Kidney (tissue), 14 donors: Measurements from ENCODE around the gene TIAL1. TPM values are rescaled to one million over a fixed set of nuclear protein-coding genes. Genes with fewer than 3 reads are reported as not detected.

Source experiments
- DNase-seq, 5 donors: peaks; one replicate each; pipeline ENCODE4 v3.0.0-alpha.2; 2013 to 2020
- FAIRE-seq: peaks from 2 replicates; lab custom pipeline; 2012; peaks lifted over from hg19 to GRCh38; lab: Jason Lieb, UNC
- H3K27ac ChIP-seq, 2 donors: one replicate each; pipeline ENCODE4 v1.7.0; 2013; ENCODE audit warnings: low read depth in 2 of 2, low read length in 2 of 2, inconsistent platforms in 1 of 2
- H3K27me3 ChIP-seq: one replicate; pipeline ENCODE4 v1.7.1; 2013; ENCODE audit warnings: low read length, inconsistent platforms; ENCODE audit not compliant: control insufficient read depth, insufficient read depth
- H3K36me3 ChIP-seq, 3 donors: one replicate each; pipeline versions ENCODE4 v1.7.0 to v1.7.1; 2013; ENCODE audit warnings: low read length in 3 of 3, control low read depth in 1 of 3, inconsistent platforms in 1 of 3; ENCODE audit not compliant: insufficient read depth in 3 of 3, control insufficient read depth in 2 of 3
- H3K4me1 ChIP-seq, 3 donors: one replicate each; pipeline versions ENCODE4 v1.7.0 to v1.7.1; 2013; ENCODE audit warnings: low read length in 3 of 3, inconsistent platforms in 1 of 3, low read depth in 1 of 3; ENCODE audit not compliant: control insufficient read depth in 2 of 3, insufficient read depth in 2 of 3
- H3K4me3 ChIP-seq, 3 donors: one replicate each; pipeline versions ENCODE4 v1.7.0 to v1.8.1; 2013; ENCODE audit warnings: low read length in 3 of 3, control low read depth in 1 of 3, inconsistent platforms in 1 of 3
- H3K9ac ChIP-seq, 3 donors: one replicate each; pipeline versions ENCODE4 v1.7.0 to v1.7.1; 2013; ENCODE audit warnings: low read length in 3 of 3, control low read depth in 1 of 3, inconsistent platforms in 1 of 3
- H3K9me3 ChIP-seq, 3 donors: one replicate each; pipeline versions ENCODE4 v1.7.0 to v1.7.1; 2013; ENCODE audit warnings: low read length in 3 of 3, control low read depth in 1 of 3, inconsistent platforms in 1 of 3; ENCODE audit not compliant: control insufficient read depth in 2 of 3, insufficient read depth in 1 of 3
- CTCF ChIP-seq: IDR thresholded peaks from 3 replicates; pipeline ENCODE4 v1.5.1; 2012; ENCODE audit warnings: mild to moderate bottlenecking, moderate library complexity, borderline replicate concordance; ENCODE audit not compliant: insufficient read depth; ENCODE audit errors: extremely low read depth
- intact Hi-C: fragments of 100-400 bp; cut with DNase I; formaldehyde crosslinking; loops from one replicate; pipeline ENCODE4 v1.11.1; 2022
- polyA plus RNA-seq: library from polyadenylated mRNA; stranded (reverse); fragments of 350-450 nt; fragmentation: Illumina TruSeq; extraction: RNeasy Lipid Tissue Mini Kit (QIAGEN cat#74804); gene quantifications from one replicate; pipeline ENCODE4 v1.2.3, GENCODE V29; 2014; ENCODE audit warnings: low read depth, low replicate concordance; ENCODE audit not compliant: insufficient read depth
- total RNA-seq: library from RNA; stranded (reverse); fragmentation: NEBNext Ultra II Directional; extraction: Animal tissue kit (Norgen Biotek cat#: 25700); gene quantifications from one replicate; pipeline ENCODE4 v1.2.1, GENCODE V29; 2021
- donor health status: control.
- donor health status: control.
- donor health status: control.
- donor health status: control.
- donor health status: control.
- donor health status: DM: yes; HTN: yes; CAD: no.
- donor health status: Normal renal cell carcinoma (clear cell type).

Gene TIAL1
- total and polyA plus RNA-seq, 2 donors from 2014 or later: 46.7 to 88.8 TPM

GRCh38 chr10:119588071-119588470 is 8.7 kb downstream of the TIAL1 start:
- Histone ChIP-seq H3K27me3 (no peaks in the 10 kb centered on the region), H3K4me1 (peaks cover 0 to 8% (median 5%) of the 10 kb centered on the region in 3 donors), H3K27ac (no peak overlapping the region), H3K9ac (no peak overlapping the region), H3K4me3 (no peak overlapping the region), H3K9me3 (no peaks in the 10 kb centered on the region), H3K36me3 (peaks cover 0 to 21% (median 19%) of the 10 kb centered on the region in 3 donors)
- DNase-seq (no peak), FAIRE-seq (no peak)
- intact Hi-C loops: no loop called here
- no peak for TF ChIP-seq CTCF

GRCh38 chr10:119578355-119578754 is 18.4 kb downstream of the TIAL1 start:
- no peaks in the 10 kb centered on the region for H3K27me3 ChIP-seq
- intact Hi-C loops: no loop called here
- H3K27ac ChIP-seq: no peak overlapping the region
- H3K36me3 ChIP-seq: peaks cover 8 to 41% (median 28%) of the 10 kb centered on the region in 3 donors
- no peak overlapping the region for H3K4me3 ChIP-seq
- no peak for FAIRE-seq
- DNase-seq: no peak
- no peaks in the 10 kb centered on the region for H3K9me3 ChIP-seq
- H3K4me1 ChIP-seq: no peaks in the 10 kb centered on the region
- no peak overlapping the region for H3K9ac ChIP-seq
- no peak for TF ChIP-seq CTCF

DNA sequence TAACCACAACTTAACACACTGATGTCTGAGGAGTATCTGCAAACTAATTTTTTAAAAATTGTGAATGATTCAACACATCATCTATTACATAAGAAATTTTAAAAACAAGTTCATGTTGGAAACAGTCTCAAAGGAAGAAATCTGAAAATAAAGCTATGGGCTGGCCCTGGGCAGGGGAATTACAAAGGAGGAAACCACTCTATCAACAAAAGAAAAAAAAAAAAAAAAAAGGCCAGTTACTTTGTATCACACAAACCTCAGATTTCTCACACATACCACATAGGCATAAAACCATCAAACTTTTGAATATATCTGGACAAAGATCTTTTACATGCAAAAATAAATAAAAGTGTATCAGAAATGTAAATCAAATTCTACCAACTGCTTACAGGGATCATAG is 20.8 kb downstream of the TIAL1 start:
- intact Hi-C loops: no loop called here
- DNase-seq (no peak), FAIRE-seq (no peak)
- TF ChIP-seq CTCF: no peak
- Histone ChIP-seq H3K36me3 (peaks cover 8 to 33% (median 25%) of the 10 kb centered on the region in 3 donors), H3K9ac (no peak overlapping the region), H3K4me1 (no peaks in the 10 kb centered on the region), H3K27me3 (no peaks in the 10 kb centered on the region), H3K9me3 (no peaks in the 10 kb centered on the region), H3K27ac (no peak overlapping the region), H3K4me3 (no peak overlapping the region)

GRCh38 chr10:119575506-119575905 is 21.3 kb downstream of the TIAL1 start:
- TF ChIP-seq CTCF: no peak
- no peak overlapping the region for H3K9ac ChIP-seq
- peaks cover 8 to 33% (median 25%) of the 10 kb centered on the region in 3 donors for H3K36me3 ChIP-seq
- no peaks in the 10 kb centered on the region for H3K9me3 ChIP-seq
- no peaks in the 10 kb centered on the region for H3K4me1 ChIP-seq
- H3K27ac ChIP-seq: no peak overlapping the region
- DNase-seq: no peak
- no peak overlapping the region for H3K4me3 ChIP-seq
- FAIRE-seq: no peak
- no peaks in the 10 kb centered on the region for H3K27me3 ChIP-seq
- intact Hi-C loops: no loop called here
